A673 (cell line): ENCODE data around the gene TMEM259. TPM values are rescaled to one million over a fixed set of nuclear protein-coding genes. Genes with fewer than 3 reads are reported as not detected.

Experiments used
- BruUV-seq: library from RNA; stranded (reverse); fragments of 400-500 nt; replicated peaks from 2 replicates; lab custom pipeline; 2021; lab: Mats Ljungman, UMichigan
- CTCF ChIA-PET: fragments of 300-600 bp; sonication (Branson Sonifier 250); formaldehyde crosslinking; loops from one replicate; lab custom pipeline; 2022; ENCODE audit warnings: antibody characterized with exemption; lab: Charles Lee
- POLR2A ChIA-PET: fragments of 300-600 bp; sonication (Branson Sonifier 250); formaldehyde crosslinking; loops from one replicate; lab custom pipeline; 2022; ENCODE audit warnings: antibody characterized with exemption; ENCODE audit not compliant: low non-redundant PET; lab: Charles Lee
- DNase-seq: peaks from one replicate; pipeline ENCODE4 v3.0.0-alpha.2; 2015; ENCODE audit warnings: low spot score
- H3K27ac ChIP-seq: fragments of 200-600 bp; sonication (generic); 2 replicates; pipeline ENCODE4 v1.5.1; 2016; ENCODE audit warnings: mixed run types, low read depth, mild to moderate bottlenecking, mixed read lengths, antibody characterized with exemption, low read length; ENCODE audit not compliant: poor library complexity, severe bottlenecking
- H3K27me3 ChIP-seq: fragments of 200-600 bp; sonication (generic); replicated peaks from 2 replicates; pipeline ENCODE4 v1.6.1; 2017; ENCODE audit warnings: mixed run types, low read depth, mild to moderate bottlenecking, mixed read lengths, antibody characterized with exemption, low read length; ENCODE audit not compliant: insufficient read depth, poor library complexity
- H3K36me3 ChIP-seq: fragments of 200-600 bp; sonication (generic); 2 replicates; pipeline ENCODE4 v1.6.1; 2016; ENCODE audit warnings: mixed run types, mild to moderate bottlenecking, mixed read lengths, antibody characterized with exemption, low read length; ENCODE audit not compliant: insufficient read depth, poor library complexity, severe bottlenecking
- H3K4me1 ChIP-seq: fragments of 200-600 bp; sonication (generic); 2 replicates; pipeline ENCODE4 v1.6.1; 2017; ENCODE audit warnings: mixed run types, mild to moderate bottlenecking, mixed read lengths, antibody characterized with exemption, low read length; ENCODE audit not compliant: insufficient read depth, poor library complexity, severe bottlenecking
- H3K4me3 ChIP-seq: fragments of 200-600 bp; sonication (generic); 2 replicates; pipeline ENCODE4 v1.5.1; 2016; ENCODE audit warnings: low read depth, mixed run types, mild to moderate bottlenecking, mixed read lengths, low read length; ENCODE audit not compliant: poor library complexity, severe bottlenecking
- H3K9me3 ChIP-seq: fragments of 200-600 bp; sonication (generic); 2 replicates; pipeline ENCODE4 v1.6.1; 2016; ENCODE audit warnings: mixed run types, low read depth, mild to moderate bottlenecking, mixed read lengths, antibody characterized with exemption, low read length; ENCODE audit not compliant: poor library complexity, severe bottlenecking
- CTCF ChIP-seq: fragments of 300-800, 200-600 bp; sonication (generic); conservative IDR thresholded peaks from 2 replicates; pipeline ENCODE4 v1.5.1; 2017; ENCODE audit warnings: low read depth, mild to moderate bottlenecking, antibody characterized with exemption, low read length, moderate library complexity, mixed read lengths
- EZH2 ChIP-seq: fragments of 200-600 bp; sonication (generic); IDR thresholded peaks from 2 replicates; pipeline ENCODE4 v1.6.1; 2017; ENCODE audit warnings: borderline replicate concordance, low read depth, mild to moderate bottlenecking, mixed read lengths, antibody characterized with exemption, low read length; ENCODE audit not compliant: poor library complexity, severe bottlenecking
- intact Hi-C: fragments of 100-400 bp; cut with micrococcal nuclease; formaldehyde crosslinking; loops from one replicate; pipeline ENCODE4 v1.10.0; 2022; ENCODE audit not compliant: unreplicated experiment
- total RNA-seq: library from RNA; stranded (reverse); gene quantifications from 2 replicates; pipeline ENCODE4 v1.2.3, GENCODE V29; 2021

TMEM259 gene
- total RNA-seq, 1 experiment from 2014 or later, result 151 TPM

GRCh38 chr19:991174-991931 lies 29.6 kb downstream of the TMEM259 start:
- Histone ChIP-seq H3K27me3 (peaks cover 3% of the 10 kb centered on the region), H3K4me1 (peaks cover 9% of the 10 kb centered on the region), H3K27ac (no peak overlapping the region), H3K4me3 (no peak overlapping the region), H3K9me3 (no peaks in the 10 kb centered on the region), H3K36me3 (peaks cover 32% of the 10 kb centered on the region)
- intact Hi-C loops, result no loop called here
- no TSS peak for BruUV-seq
- CTCF ChIA-PET, result interaction anchor here (0.6 kb wide), 1 partner anchor 122 kb away, joined by 3 read pairs; no protein-coding TSS in a partner anchor
- TF ChIP-seq CTCF (no peak), EZH2 (no peak)
- POLR2A ChIA-PET, result interaction anchor here (0.6 kb wide), 1 partner anchor 276 kb away, joined by 3 read pairs; no protein-coding TSS in a partner anchor
- DNase-seq, result no peak

- TF ChIP-seq CTCF, result no peak
- TF ChIP-seq EZH2, result no peak
- POLR2A ChIA-PET, result interaction anchor here (0.6 to 0.7 kb wide), 2 partner anchors 31 to 276 kb away, joined by 3 read pairs; partner anchors contain the start of gene RNU6-2
- DNase-seq, result no peak
These were observed 30.2 kb downstream of the TMEM259 start for GRCh38 chr19:990746-991145.

GRCh38 chr19:990119-990571 lies 30.8 kb downstream of the TMEM259 start:
- CTCF ChIA-PET, result interaction anchor here (0.6 kb wide), 2 partner anchors 9 to 213 kb away, joined by 3 to 5 read pairs; no protein-coding TSS in a partner anchor
- DNase-seq, result no peak
- H3K27ac ChIP-seq, result no peak overlapping the region
- intact Hi-C loops, result no loop called here
- BruUV-seq, result no TSS peak
- peaks cover 37% of the 10 kb centered on the region for H3K36me3 ChIP-seq
- H3K9me3 ChIP-seq, result no peaks in the 10 kb centered on the region
- no peaks in the 10 kb centered on the region for H3K27me3 ChIP-seq
- POLR2A ChIA-PET, result interaction anchor here (0.7 kb wide), 1 partner anchor 31 kb away, joined by 3 read pairs; the partner anchor contains the start of gene RNU6-2
- TF ChIP-seq CTCF (no peak), EZH2 (no peak)
- H3K4me3 ChIP-seq, result no peak overlapping the region
- H3K4me1 ChIP-seq, result peaks cover 3% of the 10 kb centered on the region

More at GRCh38 chr19:990746-991145, 30.2 kb downstream of the TMEM259 start:
- Histone ChIP-seq H3K4me3 (no peak overlapping the region), H3K27ac (no peak overlapping the region), H3K4me1 (peaks cover 3% of the 10 kb centered on the region), H3K9me3 (no peaks in the 10 kb centered on the region), H3K27me3 (no peaks in the 10 kb centered on the region), H3K36me3 (peaks cover 36% of the 10 kb centered on the region)
- CTCF ChIA-PET, result interaction anchor here (0.6 kb wide), 2 partner anchors 10 to 214 kb away, joined by 3 to 5 read pairs; no protein-coding TSS in a partner anchor
- intact Hi-C loops, result no loop called here
- no TSS peak for BruUV-seq
